GM19455 (cell line): ENCODE results near the gene WBP2NL.
"Not testable (repeated sequence)": the region's sequence is repeated elsewhere in the genome, so short reads cannot be mapped to it uniquely, and the experiment has no call there.

Source experiments
- ATAC-seq: cut with Tn5 transposase; IDR thresholded peaks from one replicate; pipeline ENCODE4 v1.9.1; 2021; ENCODE audit not compliant: unreplicated experiment

The WBP2NL gene, protein sequence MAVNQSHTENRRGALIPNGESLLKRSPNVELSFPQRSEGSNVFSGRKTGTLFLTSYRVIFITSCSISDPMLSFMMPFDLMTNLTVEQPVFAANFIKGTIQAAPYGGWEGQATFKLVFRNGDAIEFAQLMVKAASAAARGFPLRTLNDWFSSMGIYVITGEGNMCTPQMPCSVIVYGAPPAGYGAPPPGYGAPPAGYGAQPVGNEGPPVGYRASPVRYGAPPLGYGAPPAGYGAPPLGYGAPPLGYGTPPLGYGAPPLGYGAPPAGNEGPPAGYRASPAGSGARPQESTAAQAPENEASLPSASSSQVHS

DNA sequence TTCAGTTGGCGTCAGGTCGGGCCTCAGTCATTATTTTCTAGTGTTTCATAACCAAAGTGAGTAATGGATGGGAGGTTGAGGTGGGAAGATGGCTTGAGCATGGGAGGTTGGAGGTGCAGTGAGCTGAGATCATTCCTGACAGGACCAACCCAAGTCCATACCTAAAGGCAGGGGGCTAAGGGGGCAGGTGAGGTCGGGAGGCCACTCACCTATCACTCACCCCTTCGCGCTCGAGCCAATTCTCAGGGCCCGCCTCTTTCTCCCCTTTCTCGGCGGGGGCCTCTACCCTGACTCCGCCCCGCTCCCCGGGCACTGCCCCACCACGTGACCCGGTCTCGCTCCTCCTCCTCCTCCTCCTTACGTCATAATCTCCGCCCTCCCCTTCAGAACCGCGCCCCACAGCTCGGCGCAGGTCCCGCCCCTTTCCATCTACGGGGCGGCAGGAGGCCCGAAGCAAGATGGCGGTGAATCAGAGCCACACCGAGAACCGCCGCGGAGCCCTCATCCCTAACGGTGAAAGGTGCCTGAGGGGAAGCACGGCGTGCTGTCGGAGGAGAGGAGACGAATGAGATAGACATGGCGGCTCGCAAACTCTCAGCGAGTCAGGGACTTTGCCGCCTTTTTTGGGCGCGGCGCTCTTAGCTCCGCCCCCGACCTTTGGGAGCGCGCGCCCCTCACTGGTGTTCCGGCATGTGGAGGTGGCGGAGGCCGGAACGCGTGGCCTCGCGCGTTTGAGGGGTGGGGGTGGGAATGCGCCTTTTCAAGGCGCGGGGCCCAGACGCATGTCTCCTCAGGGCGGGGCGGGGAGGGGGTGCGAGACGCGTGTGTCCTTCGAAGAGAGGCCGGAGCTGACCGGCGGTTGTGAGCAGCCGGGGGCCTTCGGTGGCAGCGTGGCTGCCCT is at the start of gene WBP2NL:
Gene WBP2NL, plus strand, starts transcription at position 428 of the 901 bp plus-strand sequence. Its CDS starts 31 bp downstream, at position 459.
- peak; percentile 77 for ATAC-seq

DNA sequence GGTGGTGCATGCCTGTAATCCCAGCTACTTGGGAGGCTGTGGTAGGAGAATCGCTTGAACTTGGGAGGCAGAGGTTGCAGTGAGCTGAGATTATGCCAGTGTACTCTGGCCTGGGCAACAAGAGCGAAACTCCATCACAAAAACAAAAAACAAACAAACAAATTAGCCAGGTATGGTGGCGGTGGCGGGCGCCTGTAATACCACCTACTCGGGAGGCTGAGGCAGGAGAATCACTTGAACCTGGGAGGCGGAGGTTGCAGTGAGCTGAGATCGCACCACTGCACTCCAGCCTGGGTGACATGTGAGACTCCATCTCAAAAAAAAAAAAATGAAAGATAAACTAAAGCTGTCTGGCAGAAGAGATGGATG is 49.7 kb upstream of the WBP2NL start:
- not testable (repeated sequence) for ATAC-seq

DNA sequence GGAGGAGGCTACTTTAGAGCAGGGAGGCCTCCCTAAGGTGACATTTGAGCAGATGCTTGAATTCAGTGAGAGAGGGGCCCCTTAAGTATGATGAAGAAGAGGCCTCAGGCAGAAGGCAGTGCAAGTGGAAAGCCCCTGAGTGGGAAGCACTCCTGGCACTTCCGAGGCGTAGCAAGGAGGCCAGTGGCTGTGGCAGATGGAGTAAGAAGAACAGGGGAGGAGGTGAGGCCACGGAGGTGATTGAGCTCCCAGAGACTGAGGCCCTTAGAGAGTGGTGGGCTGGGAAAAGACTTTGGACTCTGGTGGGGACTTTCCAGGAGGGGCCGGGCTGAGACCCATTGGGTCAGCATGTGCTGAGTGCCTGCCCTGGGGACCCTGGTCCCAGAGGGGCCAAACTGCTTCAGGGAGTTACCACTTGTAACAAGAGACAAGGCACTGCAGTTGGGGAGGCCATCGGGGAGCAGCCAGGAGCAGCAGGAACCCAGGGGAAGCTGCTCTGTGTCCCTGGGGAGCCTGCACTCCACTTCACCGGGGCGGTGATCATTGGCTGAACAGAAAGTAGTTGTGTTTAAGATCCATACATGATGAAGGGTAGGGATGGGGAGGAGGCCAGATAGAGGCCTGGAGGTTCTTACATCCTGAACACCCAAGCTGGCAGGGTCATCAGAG is 49.2 kb upstream of the WBP2NL start:
- no peak for ATAC-seq

DNA sequence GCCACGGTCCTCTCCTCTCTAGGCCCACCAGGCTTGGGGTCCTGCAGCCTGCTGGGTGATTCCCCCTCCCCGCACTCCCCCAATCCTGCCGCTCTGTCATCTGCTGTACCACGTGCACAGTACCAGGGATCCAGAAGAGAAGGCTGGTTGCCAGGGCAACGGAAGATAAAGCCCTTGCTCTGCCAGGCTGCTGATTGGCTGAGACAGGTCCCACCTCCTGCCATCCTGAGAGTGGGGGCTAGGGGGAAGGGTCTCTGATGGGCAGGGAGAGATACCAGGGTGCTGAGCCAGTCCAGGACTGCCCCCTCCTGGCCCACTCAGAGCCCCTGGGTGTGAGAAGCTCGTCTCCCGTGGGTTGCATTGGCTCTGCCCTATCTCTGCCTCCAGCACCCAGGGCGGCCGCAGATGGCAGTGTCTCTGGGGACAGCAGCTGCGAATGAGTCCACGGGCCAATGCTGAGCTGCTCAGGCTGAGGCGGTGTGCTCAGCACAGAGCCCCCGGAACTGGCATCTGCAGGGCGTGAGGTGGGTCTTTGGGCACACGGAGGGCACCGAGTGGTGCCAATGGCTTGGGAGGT is 46.6 kb upstream of the WBP2NL start, which contains the start of gene SMIM45:
Gene SMIM45, plus strand, starts transcription at position 253 of the 577 bp plus-strand sequence.
- ATAC-seq = no peak

DNA sequence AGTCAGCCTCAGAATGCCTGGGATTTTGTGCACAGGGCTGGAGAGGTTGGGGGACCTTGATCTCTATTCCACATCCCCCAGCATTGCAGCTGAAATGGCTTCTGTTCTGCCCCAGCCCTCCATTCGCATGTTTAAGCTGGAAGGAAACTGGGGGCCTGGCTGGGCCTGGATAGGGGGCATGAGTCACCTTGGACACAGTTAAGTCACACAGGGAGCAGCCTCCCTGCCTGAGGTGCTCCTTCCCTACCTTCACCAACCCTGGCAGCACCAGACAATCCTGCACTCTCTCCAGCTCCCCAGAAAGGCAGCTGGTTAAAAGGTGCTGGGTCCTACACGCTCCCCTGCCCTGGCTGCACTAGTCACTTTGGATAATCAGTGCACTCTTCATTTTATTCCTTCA is 45.9 kb upstream of the WBP2NL start:
- ATAC-seq = no peak

DNA sequence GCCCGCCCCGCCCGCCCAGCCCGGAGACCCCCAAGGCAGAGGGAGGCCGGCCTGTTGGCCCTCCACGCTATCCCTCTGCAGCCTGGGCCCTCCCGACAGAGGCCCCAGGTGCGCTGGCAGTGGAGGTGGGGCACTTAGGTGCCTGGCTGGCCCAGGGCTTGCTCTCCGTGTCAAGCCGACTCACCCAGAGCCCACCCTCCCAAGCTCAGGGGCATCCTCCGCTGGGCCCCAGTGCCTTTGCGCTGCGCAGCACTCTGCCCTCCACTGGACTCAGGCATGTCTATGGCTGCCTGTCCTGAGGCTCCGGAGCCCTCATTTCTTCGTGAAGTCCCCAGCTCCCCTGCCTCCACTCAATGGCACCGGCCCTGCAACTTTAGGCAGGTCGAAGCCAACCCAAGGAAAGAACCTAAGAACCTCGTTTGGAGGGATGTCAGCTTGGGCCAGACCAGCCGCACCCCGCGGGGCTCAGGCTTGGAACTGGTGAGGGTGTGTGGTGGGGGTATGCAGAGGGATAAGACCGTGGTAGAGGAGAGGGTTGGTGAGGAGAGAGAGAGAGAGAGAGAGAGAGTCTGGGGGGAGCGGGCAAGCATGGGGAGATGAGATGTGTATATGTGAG is 40.5 kb upstream of the WBP2NL start:
- ATAC-seq = no peak

DNA sequence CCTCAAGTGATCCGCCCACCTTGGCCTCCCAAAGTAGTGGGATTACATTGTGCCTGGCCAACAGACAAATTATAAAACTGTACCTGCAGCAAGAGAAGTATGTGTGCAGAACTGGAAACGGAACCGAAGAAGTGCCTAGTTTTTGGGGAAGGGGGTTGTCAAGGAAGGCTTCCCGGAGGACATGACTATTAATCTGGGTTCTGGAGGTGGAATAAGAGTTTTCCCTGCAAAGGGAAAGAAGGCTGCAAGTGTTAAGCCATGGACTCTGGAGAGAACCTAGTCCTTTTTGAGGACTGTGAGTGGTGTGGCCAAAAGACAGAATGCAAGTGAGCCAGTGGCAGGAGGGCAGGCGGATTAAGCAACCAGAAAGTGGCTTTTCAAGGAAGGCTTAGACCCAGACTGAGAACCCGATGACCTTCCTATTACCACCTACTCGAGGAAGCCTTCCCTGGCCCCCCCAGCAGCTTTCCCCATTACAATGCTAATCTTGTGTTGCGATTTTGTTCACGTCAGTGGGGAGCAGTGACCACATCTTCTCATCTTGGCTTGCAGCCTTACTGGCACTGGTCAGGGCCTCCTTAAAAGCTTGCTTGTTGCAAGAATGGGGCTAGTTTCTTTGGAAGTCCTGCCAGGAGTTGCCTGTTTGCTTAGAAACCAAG is 35.0 kb upstream of the WBP2NL start:
- ATAC-seq = no peak

DNA sequence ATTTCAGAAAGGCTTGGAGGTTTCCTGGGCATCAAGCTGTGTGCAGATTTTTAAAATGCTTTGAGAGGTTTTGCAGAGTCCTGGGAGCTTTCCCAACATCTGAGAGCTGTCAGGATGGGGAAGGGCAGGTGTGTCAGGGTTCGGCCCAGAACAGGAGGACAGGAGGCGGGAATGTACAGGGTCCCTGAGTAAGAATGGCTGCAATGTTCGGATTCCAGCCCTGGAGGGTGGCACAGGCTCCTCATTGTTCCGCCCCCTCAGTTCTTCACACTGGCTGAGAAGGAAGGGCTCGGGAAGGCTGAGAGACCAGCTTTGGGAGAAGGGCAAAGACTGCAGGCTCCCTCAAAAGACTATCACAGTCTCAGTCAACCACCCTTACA is 34.5 kb upstream of the WBP2NL start:
- no peak for ATAC-seq

DNA sequence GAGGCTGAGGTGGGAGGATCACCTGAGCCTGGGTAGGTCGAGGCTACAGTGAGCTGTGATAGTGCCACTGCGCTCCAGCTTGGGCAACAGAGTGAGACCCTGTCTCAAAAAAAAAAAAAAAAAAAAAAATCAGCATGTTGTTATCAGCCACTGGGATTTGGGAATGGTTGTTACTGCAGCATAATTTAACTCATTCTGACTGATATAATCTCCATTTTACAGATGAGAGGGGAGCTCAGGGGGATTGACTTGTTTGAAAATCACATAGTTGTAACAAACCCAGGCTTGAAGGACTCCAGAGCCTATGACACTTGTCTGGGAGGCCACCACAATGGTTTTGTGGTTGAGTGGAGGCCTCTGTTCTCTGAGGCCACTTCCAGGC is 32.4 kb upstream of the WBP2NL start:
- ATAC-seq = no peak

DNA sequence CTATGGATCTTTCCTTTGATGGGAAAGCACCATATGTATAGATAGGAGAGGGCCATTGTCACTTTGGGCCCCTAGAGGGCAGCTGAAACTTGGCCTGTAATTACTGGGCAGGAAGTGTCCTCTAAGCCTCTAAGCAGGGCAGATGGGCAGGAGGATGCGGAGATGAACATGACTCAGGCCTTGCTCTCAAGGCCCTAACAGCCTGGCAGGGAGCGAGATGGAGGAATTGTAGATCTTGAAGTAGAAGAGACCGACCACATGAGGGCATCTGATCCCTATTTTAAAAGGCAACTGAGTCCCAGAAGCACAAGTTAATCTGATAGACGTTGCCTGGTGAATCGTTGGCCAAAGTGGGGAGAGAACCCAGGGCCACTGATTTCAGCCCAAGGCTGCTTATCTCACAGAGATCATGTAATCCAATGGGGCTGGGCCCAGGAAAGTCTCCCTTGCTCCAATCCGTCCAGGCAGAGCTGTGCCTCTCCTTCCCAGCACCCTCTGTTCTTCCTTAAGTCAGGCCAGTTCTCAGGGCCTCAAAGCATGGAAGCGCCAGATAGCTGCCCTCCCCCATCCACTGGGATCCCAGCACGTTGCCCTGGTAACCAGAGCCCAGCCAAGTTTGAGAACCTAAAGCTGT is 31.9 kb upstream of the WBP2NL start:
- no peak for ATAC-seq

DNA sequence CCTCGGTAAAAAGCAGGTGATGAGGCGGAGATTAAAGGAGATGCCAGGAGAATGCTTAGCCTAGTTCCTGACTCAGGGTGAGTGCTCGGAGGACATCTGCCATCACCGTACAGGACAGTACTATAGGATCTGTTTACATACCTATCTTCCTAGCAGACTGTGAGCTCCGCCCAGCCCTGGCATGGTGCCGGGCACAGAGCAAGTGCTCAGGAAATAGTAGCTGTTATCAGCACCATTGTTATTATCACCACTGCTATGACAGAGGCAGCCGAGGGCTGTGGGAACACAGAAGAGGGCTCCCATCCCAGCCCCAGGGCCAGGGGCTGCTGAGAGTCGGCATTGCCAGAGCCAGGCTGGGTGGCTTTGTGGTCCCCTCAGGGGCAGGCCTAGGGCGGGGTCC is 30.0 kb upstream of the WBP2NL start:
- ATAC-seq = no peak

DNA sequence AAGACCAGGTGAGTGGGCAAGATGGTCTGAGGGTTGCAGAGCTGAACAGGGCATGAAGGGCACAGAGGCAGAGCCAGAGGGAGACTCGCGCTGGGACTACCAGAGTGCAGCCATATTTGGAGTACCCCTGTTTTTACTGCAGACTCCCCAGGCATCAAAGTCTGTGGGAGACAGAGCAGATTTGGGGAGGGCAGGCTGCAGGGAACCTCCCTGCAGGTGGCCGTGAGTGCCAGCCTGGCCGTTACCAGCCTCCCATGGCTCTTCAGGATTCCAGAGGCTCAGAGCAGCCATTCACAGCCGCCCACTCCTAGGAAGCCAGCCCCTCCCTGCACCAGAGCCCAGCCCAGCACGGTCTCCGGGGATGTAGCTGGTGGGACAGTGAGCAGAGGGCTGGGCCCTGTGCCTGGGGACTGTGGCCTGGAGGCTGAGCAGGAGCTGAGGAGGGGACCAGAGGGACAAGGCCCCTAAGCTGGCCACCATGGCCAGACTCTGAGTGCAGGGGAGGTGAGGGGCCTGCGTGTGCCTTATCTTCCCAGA is 29.4 kb upstream of the WBP2NL start, which contains the start of gene SEPTIN3:
Gene SEPTIN3, plus strand, starts transcription at position 334 of the 537 bp plus-strand sequence. CDS start 2,050 bp downstream, outside the sequence.
- no peak for ATAC-seq

DNA sequence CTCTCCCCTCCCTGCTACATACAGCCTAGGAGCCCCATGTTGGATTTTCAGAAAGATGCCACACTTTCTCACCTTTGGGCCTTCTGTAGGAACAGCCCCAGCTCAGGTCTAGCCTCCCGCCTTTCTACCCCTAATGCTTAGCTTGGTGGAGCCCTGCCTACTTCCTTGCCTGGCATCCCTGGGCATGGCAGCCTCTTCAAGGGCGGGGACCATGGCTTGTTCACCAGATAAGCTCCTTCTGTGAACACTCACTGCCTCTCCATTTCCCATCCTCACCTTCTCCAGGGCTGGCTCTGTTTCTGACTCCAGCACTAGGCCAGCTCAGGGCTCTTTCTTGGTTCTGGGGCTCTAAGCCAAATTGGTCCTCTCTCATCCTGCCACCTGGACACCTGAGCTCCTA is 28.0 kb upstream of the WBP2NL start:
- no peak for ATAC-seq

DNA sequence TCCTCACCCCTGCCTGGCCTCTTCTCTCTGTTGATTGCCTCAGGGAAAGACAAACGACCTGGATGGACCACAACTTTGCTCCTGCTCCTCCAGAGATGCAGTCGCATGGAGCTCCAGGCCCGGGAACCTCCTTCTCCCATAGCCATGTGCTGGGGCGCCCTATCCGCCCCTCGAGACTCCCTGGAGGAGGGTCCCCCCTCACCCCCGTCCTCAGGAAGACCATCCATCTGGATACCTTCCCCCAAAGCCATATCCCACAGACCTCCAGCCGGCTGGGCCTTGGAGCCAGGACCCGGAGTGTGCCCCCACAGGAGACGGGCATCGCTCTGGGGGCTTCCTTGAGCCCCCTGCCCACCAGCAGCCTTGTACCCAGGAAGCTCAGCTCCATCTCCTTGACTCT is 27.2 kb upstream of the WBP2NL start:
- ATAC-seq = no peak

DNA sequence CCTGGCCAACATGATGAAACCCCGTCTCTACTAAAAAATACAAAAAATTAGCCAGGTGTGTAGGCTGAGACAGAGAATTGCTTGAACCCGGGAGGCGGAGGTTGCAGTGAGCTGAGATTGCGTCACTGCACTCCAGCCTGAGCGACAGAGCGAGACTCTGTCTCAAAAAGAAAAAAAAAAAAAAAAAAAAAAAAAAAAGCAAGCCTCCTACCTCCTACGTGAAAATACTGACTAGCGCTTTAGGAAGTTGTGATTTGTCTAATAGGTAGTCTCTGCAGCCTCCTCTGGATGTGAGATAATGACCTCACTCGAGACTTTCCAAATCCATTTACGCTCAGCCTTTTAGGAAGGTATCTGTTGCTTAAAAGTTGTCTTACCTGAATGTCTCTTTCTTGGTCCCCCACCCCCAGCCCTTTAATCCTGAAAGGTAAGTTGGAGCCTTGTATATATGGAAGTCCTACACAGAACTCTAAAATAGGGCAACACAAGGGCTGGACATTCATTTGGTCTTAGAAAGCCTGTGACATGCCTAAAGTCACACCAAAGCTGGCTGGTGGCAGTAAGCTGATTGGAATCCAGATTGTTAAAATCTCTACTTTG is 23.8 kb upstream of the WBP2NL start:
- no peak for ATAC-seq

DNA sequence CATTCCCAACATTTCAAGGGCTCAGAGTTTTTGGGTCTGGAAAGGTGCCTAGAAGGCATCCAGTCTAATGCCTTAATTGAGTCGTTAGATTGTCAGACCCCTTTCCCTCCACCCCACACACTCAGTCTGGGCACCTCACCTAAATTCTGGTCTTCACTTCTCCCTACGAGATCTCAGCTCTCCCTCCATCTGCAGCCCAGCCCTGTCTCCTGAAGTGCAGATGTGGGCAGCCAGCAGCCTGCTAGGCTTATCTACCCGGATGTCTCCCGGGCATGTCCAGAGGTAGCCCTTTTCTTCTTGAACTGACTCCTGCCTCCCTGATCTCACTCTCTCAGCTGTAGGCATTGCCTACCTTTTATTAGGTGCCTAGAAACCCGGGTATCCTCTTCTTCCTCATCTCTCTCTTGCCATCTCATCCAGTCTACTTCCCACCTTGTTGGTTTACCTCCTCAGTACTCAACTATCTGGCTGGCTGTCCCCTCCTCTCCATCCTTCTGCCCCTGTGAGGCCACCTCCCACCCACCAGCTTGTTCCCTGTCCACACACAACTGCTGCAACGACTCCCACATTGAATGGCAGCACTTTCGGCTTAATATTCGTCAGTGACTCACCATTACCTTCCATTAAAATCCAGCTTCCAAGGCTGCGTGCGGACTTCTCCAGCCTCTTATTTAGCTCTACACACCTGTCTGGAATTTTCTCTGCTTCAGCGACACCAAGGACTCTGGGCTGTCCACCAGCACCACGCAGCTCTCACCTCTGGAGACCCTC is 23.1 kb upstream of the WBP2NL start:
- no peak for ATAC-seq

DNA sequence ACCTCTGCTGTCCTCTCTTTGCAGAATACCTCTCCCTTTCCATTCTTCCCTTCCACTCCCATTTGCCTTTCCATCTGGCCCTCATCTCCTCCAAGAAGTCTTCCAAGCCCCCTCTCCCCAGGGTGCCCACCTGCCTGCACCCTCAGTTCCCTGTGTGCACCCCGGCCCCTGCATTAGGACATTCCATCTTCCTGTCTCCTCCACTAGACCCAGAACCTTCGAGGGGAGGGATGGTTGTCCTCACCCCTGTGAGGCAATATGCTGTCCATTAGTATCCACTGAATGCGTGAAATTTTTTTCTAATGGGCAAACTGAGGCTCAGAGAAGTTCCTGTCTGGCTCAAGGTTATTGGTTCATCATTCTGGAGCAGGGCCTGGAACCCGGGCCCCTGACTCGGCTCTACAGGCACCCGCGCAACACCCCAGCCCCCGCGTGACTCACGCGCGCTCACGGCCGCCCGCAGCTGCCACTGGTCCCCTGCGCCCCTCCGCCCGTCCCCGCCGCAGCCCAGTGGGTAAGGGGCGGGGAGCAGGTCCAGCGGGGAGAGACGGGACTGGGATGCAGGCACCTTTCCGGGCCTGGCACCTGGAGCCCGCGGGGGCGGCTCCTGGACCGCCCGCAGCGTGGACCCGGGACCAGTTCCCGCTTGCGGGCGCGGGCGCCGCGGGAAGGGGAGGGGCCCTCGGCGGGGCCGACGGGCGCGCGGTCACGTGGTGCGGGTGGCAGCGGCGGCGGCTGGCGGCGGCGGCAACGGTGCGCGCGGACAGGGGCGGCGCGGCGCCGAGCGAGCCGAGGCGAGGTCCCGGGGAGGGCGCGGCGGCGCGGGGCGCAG is 22.3 kb upstream of the WBP2NL start:
- no peak for ATAC-seq
